WTC11 (cell line): ENCODE data around the gene MAP3K21. TPM values are rescaled to one million over a fixed set of nuclear protein-coding genes. Genes with fewer than 3 reads are reported as not detected.

ENCODE experiments used
- ATAC-seq: fragments of 200-7000 bp; cut with Tn5 transposase; 2 replicates; pipeline ENCODE4 v1.10.0; 2021; ENCODE audit warnings: mild to moderate bottlenecking, moderate library complexity
- CTCF ChIA-PET: fragments of 300-600 bp; sonication (Branson Sonifier 250); formaldehyde crosslinking; loops from one replicate; lab custom pipeline; 2021; ENCODE audit warnings: antibody characterized with exemption; lab: Charles Lee
- POLR2A ChIA-PET: fragments of 350-600 bp; sonication (Branson Sonifier 250); formaldehyde crosslinking; loops from one replicate; lab custom pipeline; 2021; ENCODE audit warnings: antibody characterized with exemption; lab: Charles Lee
- DNase-seq: peaks from one replicate; pipeline ENCODE4 v3.0.0; 2021; ENCODE audit warnings: low spot score
- H3K27ac Mint-ChIP-seq: 2 replicates; pipeline ENCODE4 v1.8.0; 2021; ENCODE audit warnings: mixed read lengths
- H3K27me3 Mint-ChIP-seq: 2 replicates; pipeline ENCODE4 v1.8.0; 2021; ENCODE audit warnings: low read depth, mild to moderate bottlenecking, moderate library complexity, mixed read lengths
- H3K36me3 Mint-ChIP-seq: 2 replicates; pipeline ENCODE4 v1.8.0; 2021; ENCODE audit warnings: mixed read lengths
- H3K4me1 Mint-ChIP-seq: 2 replicates; pipeline ENCODE4 v1.8.0; 2022; ENCODE audit warnings: mixed read lengths
- H3K4me3 Mint-ChIP-seq: 2 replicates; pipeline ENCODE4 v1.8.0; 2021; ENCODE audit warnings: mild to moderate bottlenecking, moderate library complexity, mixed read lengths
- H3K9me3 Mint-ChIP-seq: 2 replicates; pipeline ENCODE4 v1.8.0; 2021; ENCODE audit warnings: mixed read lengths
- AFF4 ChIP-seq: sonication (generic); formaldehyde crosslinking; IDR thresholded peaks from 2 replicates; pipeline ENCODE4 v1.8.1; 2023; ENCODE audit warnings: mild to moderate bottlenecking, missing genetic modification reagents, borderline replicate concordance
- GABPB1 ChIP-seq: sonication (generic); formaldehyde crosslinking; IDR thresholded peaks from 2 replicates; pipeline ENCODE4 v1.8.1; 2023; ENCODE audit warnings: mild to moderate bottlenecking, missing genetic modification reagents
- GTF2I ChIP-seq: fragments of 250-450 bp; sonication (Bioruptor Pico); conservative IDR thresholded peaks from 2 replicates; pipeline ENCODE4 v1.4.0; 2021; ENCODE audit warnings: mild to moderate bottlenecking
- JAZF1 ChIP-seq: fragments of 250-450 bp; sonication (Bioruptor Pico); IDR thresholded peaks from 2 replicates; pipeline ENCODE4 v1.9.0; 2021; ENCODE audit warnings: moderate library complexity, mild to moderate bottlenecking, inconsistent platforms
- MYBL2 ChIP-seq: sonication (generic); formaldehyde crosslinking; IDR thresholded peaks from 2 replicates; pipeline ENCODE4 v1.8.1; 2023; ENCODE audit warnings: mild to moderate bottlenecking, moderate library complexity, missing genetic modification reagents
- NFE2L1 ChIP-seq: sonication (generic); formaldehyde crosslinking; IDR thresholded peaks from 2 replicates; pipeline ENCODE4 v1.8.1; 2023; ENCODE audit warnings: missing genetic modification reagents
- NR2C2 ChIP-seq: sonication (generic); formaldehyde crosslinking; IDR thresholded peaks from 2 replicates; pipeline ENCODE4 v1.8.0; 2022; ENCODE audit warnings: mild to moderate bottlenecking, missing genetic modification reagents
- OVOL2 ChIP-seq: fragments of 250-450 bp; sonication (Bioruptor Pico); IDR thresholded peaks from 2 replicates; pipeline ENCODE4 v1.9.0; 2021; ENCODE audit warnings: mild to moderate bottlenecking, borderline replicate concordance
- PRDM15 ChIP-seq: sonication (generic); formaldehyde crosslinking; IDR thresholded peaks from 2 replicates; pipeline ENCODE4 v1.8.0; 2022; ENCODE audit warnings: missing genetic modification reagents
- PREB ChIP-seq: sonication (generic); formaldehyde crosslinking; IDR thresholded peaks from 2 replicates; pipeline ENCODE4 v1.8.1; 2022; ENCODE audit warnings: mild to moderate bottlenecking, missing genetic modification reagents, moderate library complexity, borderline replicate concordance
- RELA ChIP-seq: sonication (generic); formaldehyde crosslinking; IDR thresholded peaks from 2 replicates; pipeline ENCODE4 v1.8.1; 2022; ENCODE audit warnings: missing genetic modification reagents, mild to moderate bottlenecking, borderline replicate concordance
- SOX15 ChIP-seq: fragments of 250-450 bp; sonication (Bioruptor Pico); IDR thresholded peaks from 2 replicates; pipeline ENCODE4 v1.9.0; 2021; ENCODE audit warnings: mild to moderate bottlenecking
- TEAD1 ChIP-seq: sonication (generic); formaldehyde crosslinking; IDR thresholded peaks from 2 replicates; pipeline ENCODE4 v1.8.0; 2022; ENCODE audit warnings: mild to moderate bottlenecking, missing genetic modification reagents
- ZBTB21 ChIP-seq: sonication (generic); formaldehyde crosslinking; IDR thresholded peaks from 2 replicates; pipeline ENCODE4 v1.8.1; 2023; ENCODE audit warnings: mild to moderate bottlenecking, missing genetic modification reagents, borderline replicate concordance
- ZBTB43 ChIP-seq: sonication (generic); formaldehyde crosslinking; IDR thresholded peaks from 2 replicates; pipeline ENCODE4 v1.8.1; 2023; ENCODE audit warnings: mild to moderate bottlenecking, missing genetic modification reagents
- ZMAT4 ChIP-seq: fragments of 250-450 bp; sonication (Bioruptor Pico); IDR thresholded peaks from 2 replicates; pipeline ENCODE4 v1.9.0; 2021; ENCODE audit warnings: mild to moderate bottlenecking
- ZNF263 ChIP-seq: sonication (generic); formaldehyde crosslinking; IDR thresholded peaks from 2 replicates; pipeline ENCODE4 v1.8.1; 2022; ENCODE audit warnings: low read depth, mild to moderate bottlenecking, moderate library complexity, missing genetic modification reagents
- ZNF423 ChIP-seq: fragments of 250-450 bp; sonication (Bioruptor Pico); IDR thresholded peaks from 2 replicates; pipeline ENCODE4 v2.1.2; 2022; ENCODE audit warnings: mild to moderate bottlenecking, moderate library complexity
- ZNF512 ChIP-seq: sonication (generic); formaldehyde crosslinking; IDR thresholded peaks from 2 replicates; pipeline ENCODE4 v1.8.1; 2022; ENCODE audit warnings: missing genetic modification reagents, borderline replicate concordance
- ZSCAN18 ChIP-seq: fragments of 250-450 bp; sonication (Bioruptor Pico); IDR thresholded peaks from 2 replicates; pipeline ENCODE4 v2.1.2; 2022; ENCODE audit warnings: mild to moderate bottlenecking, moderate library complexity
- total RNA-seq: library from RNA; stranded (reverse); gene quantifications from 3 replicates; pipeline ENCODE4 v1.2.3, GENCODE V29; 2021

MAP3K21 gene
- total RNA-seq, 1 experiment from 2014 or later = 24.0 TPM

GRCh38 chr1:233361876-233362275, 34.4 kb downstream of the MAP3K21 start:
- TF ChIP-seq PREB = no peak
- no peak for TF ChIP-seq MYBL2 (CRISPR knock-in tag)
- TF ChIP-seq ZNF512 = no peak
- TF ChIP-seq AFF4 (CRISPR knock-in tag) = no peak
- TF ChIP-seq NR2C2 (CRISPR knock-in tag) = no peak
- TF ChIP-seq RELA (CRISPR knock-in tag) = no peak
- no peak for TF ChIP-seq GABPB1 (CRISPR knock-in tag)
- no peak for TF ChIP-seq GTF2I
- TF ChIP-seq ZSCAN18 (CRISPR knock-in tag) = no peak
- no peak for TF ChIP-seq NFE2L1 (CRISPR knock-in tag)
- TF ChIP-seq JAZF1 (CRISPR knock-in tag) = no peak
- no peak for TF ChIP-seq TEAD1 (CRISPR knock-in tag)
- TF ChIP-seq ZBTB43 (CRISPR knock-in tag) = no peak
- TF ChIP-seq OVOL2 (CRISPR knock-in tag) = no peak
- peak; percentile 74 for ATAC-seq
- ChIA-PET POLR2A (no interaction called here), CTCF (interaction anchor here (1.2 to 1.6 kb wide), 2 partner anchors 30 to 704 kb away, joined by 3 to 4 read pairs; no protein-coding TSS in a partner anchor)
- H3K27ac Mint-ChIP-seq = peak overlapping the region; percentile 86
- peaks cover 44% of the 10 kb centered on the region for H3K4me1 Mint-ChIP-seq
- H3K9me3 Mint-ChIP-seq = no peaks in the 10 kb centered on the region
- no peaks in the 10 kb centered on the region for H3K27me3 Mint-ChIP-seq
- H3K4me3 Mint-ChIP-seq = no peak overlapping the region
- peak; percentile 15 for DNase-seq
- peaks cover 16% of the 10 kb centered on the region for H3K36me3 Mint-ChIP-seq

GRCh38 chr1:233362743-233363142, 35.2 kb downstream of the MAP3K21 start:
- Mint-ChIP-seq H3K27me3 (no peaks in the 10 kb centered on the region), H3K36me3 (peaks cover 10% of the 10 kb centered on the region), H3K4me1 (peaks cover 53% of the 10 kb centered on the region), H3K27ac (no peak overlapping the region), H3K4me3 (no peak overlapping the region), H3K9me3 (no peaks in the 10 kb centered on the region)
- DNase-seq (no peak), ATAC-seq (no peak)
- ChIA-PET POLR2A (no interaction called here), CTCF (interaction anchor here (1.6 kb wide), 1 partner anchor 703 kb away, joined by 4 read pairs; no protein-coding TSS in a partner anchor)
- TF ChIP-seq ZBTB21 (CRISPR knock-in tag) (no peak), SOX15 (CRISPR knock-in tag) (no peak), ZNF423 (no peak), ZNF263 (CRISPR knock-in tag) (no peak), PRDM15 (no peak), ZMAT4 (CRISPR knock-in tag) (no peak)
